RWPE1 (cell line): ENCODE measurements around the gene SH3BP5L.

Experiments used
- CTCF ChIA-PET: fragments of 350-600 bp; sonication (Branson Sonifier 250); formaldehyde crosslinking; extraction: SDS; loops from one replicate; lab custom pipeline; 2021; lab: Yijun Ruan, JAX
- POLR2A ChIA-PET: fragments of 400-600 bp; formaldehyde crosslinking; extraction: SDS; loops from one replicate; lab custom pipeline; 2020; ENCODE audit warnings: antibody characterized with exemption; ENCODE audit not compliant: low non-redundant PET; lab: Yijun Ruan, JAX
- DNase-seq: peaks from one replicate; pipeline ENCODE4 v3.0.0; 2012; ENCODE audit warnings: low spot score
- H3K27ac ChIP-seq: fragments of 450-650 bp; 2 replicates; pipeline ENCODE4 v1.5.1; 2017
- TF ChIP-seq, protein P1 (sequence below): fragments of 450-650 bp; conservative IDR thresholded peaks from 2 replicates; pipeline ENCODE4 v1.5.1; 2017; ENCODE audit warnings: low read depth, mild to moderate bottlenecking

The SH3BP5L gene

DNA sequence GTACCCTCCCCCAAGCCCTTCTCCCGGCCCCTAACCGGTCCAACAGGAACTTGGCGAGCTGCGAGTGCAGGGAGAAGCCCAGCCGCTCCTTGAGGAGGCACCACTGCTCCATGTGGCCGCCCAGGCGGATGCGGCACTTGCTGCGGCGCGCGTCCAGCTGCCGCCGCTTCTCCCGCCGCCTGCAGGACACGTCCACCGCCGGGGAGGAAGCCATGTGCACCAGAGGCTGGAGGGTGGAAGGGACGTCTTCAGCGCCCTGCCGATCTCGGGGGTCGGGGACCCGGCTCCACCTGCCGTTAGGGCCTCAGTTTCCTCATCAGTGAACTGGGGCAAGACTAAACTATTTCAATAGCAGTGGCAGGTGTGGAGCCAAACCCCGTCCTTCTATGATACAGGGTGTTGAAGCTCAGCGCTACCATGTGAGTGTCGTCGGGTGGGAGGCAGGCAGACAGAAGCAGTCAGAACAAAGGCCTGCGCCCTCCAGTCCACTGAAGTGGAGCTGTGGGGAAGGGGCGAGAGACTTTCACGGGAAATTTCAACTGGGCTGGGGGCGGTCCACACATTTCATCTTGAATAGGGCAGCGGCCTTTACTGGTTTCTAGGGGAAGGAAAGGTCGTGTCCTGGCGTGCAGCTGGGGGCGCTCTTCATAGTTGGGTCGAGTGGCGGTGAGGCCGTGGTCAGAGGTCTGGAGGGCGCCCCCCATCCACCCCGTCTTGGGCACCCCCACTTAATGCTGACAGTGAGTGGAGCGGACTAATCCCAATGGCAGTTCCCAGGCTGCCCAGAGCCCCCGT lies 32.6 kb upstream of the SH3BP5L start:
- ChIA-PET POLR2A (interaction anchor here (0.6 to 2.4 kb wide), 3 partner anchors 15 to 20 kb away, joined by 4 to 21 read pairs (median 5); partner anchors contain the start of gene ZNF672), CTCF (interaction anchor here (0.6 to 1.7 kb wide), 7 partner anchors 9 to 1297 kb away, joined by 3 to 9 read pairs (median 4); partner anchors contain the start of gene SH3BP5L)
- H3K27ac ChIP-seq, result peak overlapping the region; percentile 90
- TF ChIP-seq, protein P1, sequence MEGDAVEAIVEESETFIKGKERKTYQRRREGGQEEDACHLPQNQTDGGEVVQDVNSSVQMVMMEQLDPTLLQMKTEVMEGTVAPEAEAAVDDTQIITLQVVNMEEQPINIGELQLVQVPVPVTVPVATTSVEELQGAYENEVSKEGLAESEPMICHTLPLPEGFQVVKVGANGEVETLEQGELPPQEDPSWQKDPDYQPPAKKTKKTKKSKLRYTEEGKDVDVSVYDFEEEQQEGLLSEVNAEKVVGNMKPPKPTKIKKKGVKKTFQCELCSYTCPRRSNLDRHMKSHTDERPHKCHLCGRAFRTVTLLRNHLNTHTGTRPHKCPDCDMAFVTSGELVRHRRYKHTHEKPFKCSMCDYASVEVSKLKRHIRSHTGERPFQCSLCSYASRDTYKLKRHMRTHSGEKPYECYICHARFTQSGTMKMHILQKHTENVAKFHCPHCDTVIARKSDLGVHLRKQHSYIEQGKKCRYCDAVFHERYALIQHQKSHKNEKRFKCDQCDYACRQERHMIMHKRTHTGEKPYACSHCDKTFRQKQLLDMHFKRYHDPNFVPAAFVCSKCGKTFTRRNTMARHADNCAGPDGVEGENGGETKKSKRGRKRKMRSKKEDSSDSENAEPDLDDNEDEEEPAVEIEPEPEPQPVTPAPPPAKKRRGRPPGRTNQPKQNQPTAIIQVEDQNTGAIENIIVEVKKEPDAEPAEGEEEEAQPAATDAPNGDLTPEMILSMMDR, result peak; percentile 58
- DNase-seq, result peak; percentile 65

DNA sequence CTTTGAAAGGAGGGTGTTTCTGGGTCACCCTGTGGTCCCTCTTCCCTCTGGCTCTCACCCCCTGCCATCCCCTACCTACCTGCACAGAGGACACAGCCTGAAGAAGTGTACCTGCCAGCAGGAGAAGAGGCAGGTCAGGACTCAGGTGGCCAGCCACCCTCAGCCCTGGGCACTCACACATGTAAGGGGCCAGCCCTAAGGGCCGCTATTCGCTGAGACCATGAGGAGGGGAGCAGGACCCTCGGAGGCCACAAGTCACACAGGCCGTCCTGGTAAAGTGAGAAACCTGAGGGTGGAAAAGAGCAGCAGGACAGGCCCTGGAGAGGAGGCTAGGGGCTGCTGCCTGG lies 32.0 kb upstream of the SH3BP5L start:
- ChIA-PET CTCF (interaction anchor here (0.6 to 1.7 kb wide), 5 partner anchors 8 to 1297 kb away, joined by 3 to 9 read pairs (median 4); partner anchors contain the start of gene SH3BP5L), POLR2A (interaction anchor here (2.4 kb wide), 1 partner anchor 20 kb away, joined by 21 read pairs; the partner anchor contains the start of gene ZNF672)
- DNase-seq, result no peak
- TF ChIP-seq, protein P1, result no peak
- peak overlapping the region; percentile 90 for H3K27ac ChIP-seq

DNA sequence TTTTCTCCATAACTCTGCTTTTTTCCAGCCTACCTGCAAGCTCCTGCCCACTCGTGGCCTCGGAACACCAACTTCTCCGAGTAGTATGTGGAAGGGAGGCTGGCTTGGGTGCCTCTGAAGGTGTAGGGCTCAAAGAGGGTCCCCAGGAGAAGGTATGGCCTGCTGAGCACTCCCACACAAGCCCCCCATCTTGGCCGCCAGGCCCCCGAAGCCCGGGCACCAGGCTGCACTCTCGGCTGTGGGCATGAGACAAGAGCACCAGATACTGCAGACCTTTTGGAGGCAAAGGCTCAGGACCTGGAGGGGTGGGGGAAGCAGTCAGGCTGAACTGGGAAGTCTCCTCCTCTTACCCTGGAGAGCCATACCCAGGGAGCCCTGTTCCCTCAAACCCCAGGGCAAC lies 31.5 kb upstream of the SH3BP5L start:
- CTCF ChIA-PET, result no interaction called here
- TF ChIP-seq, protein P1, result no peak
- H3K27ac ChIP-seq, result peak overlapping the region; percentile 90
- POLR2A ChIA-PET, result no interaction called here
- no peak for DNase-seq

DNA sequence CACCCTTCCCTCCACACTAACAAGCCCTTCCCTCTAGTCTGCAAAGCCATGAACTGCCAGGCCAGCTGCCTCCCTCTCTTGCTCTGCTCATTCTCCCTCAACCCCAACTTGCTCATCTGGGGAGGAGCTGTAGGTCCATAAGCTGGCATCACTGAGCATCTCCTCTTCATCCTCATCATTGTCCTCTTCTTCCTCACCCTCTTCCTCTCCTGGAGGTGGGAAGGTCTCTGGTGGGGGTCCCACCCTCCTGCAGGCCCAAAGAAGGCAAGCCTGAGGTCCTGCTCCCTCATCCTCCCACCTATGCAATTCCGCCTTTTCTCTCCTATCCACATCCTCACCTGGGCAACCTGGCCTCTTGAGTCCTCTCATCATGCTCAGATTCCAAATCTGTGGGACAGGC lies 30.5 kb upstream of the SH3BP5L start:
- no peak for DNase-seq
- POLR2A ChIA-PET, result no interaction called here
- H3K27ac ChIP-seq, result no peak overlapping the region
- TF ChIP-seq, protein P1, result no peak
- CTCF ChIA-PET, result no interaction called here

DNA sequence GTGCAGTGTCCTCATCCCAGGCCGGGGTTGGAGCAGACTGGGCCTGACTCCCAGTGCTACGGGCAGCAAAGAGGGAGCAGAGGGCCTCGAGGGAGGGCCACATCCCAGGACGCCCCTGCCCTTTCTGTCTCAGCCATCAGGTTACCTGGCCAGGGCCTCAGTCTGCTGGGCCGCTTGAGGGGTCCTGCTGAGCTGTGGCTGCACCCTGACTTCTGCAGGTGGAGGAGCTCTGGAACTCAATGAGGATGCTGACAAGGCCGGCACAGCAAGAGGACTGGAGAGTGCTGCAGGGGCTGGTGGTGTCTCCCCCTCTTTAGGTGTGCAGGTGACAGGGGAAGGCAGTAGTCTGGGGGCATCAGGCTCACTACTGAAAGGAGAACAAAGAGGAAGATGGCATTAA lies 29.9 kb upstream of the SH3BP5L start:
- ChIA-PET POLR2A (no interaction called here), CTCF (no interaction called here)
- TF ChIP-seq, protein P1, result no peak
- no peak overlapping the region for H3K27ac ChIP-seq
- no peak for DNase-seq

DNA sequence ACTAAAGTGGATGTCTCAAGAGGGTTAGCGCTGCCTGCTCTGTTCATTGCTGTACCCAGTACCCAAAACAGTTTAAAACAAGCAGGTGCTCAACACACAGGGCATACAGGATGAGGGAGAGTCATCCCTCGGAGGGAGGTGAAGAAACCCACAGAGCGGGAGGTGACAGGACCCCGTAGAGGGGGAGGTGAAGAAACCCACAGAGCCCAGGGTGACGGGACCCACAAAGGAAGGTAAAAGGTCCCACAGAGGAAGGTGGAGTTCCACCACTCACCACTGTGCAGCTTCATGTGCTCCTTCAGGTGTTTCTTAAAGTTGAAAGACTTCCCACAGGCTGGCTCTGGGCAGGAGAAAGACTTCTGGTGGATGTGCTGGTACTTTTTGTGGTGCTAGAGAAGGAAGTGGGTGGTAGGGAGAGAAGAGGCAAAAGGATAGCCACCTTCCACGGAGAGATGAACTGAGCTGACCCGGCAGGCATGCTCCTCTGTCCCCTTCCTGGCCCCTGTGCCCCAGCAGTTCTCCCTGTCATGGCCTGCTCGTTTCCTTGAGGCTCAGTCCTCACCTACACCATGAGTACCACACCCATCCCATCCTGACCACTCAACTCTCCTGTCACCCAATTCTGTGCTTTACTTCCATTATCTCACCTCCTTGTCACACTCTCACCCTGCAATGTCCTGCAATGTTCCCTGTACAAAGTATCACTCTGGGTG lies 28.1 kb upstream of the SH3BP5L start:
- ChIA-PET CTCF (no interaction called here), POLR2A (no interaction called here)
- no peak overlapping the region for H3K27ac ChIP-seq

More for the DNA sequence above, 28.1 kb upstream of the SH3BP5L start:
- TF ChIP-seq, protein P1, result no peak
- DNase-seq, result no peak
